Bronchial epithelial cell (primary cell): ENCODE measurements around the gene GXYLT1. TPM values are rescaled to one million over a fixed set of nuclear protein-coding genes. Genes with fewer than 3 reads are reported as not detected.
A peak's percentile ranks its signal among the peaks of the same experiment; 100 is the strongest.

Experiments
- DNase-seq: peaks from one replicate; pipeline ENCODE4 v3.0.0-alpha.2; 2010; ENCODE audit warnings: low read depth
- FAIRE-seq: peaks from 2 replicates; lab custom pipeline; 2011; peaks lifted over from hg19 to GRCh38; lab: Jason Lieb, UNC
- H3K27me3 ChIP-seq: 2 replicates; pipeline ENCODE4 v1.5.1; 2011; ENCODE audit warnings: low read length; ENCODE audit not compliant: control insufficient read depth, insufficient read depth
- H3K36me3 ChIP-seq: 2 replicates; pipeline ENCODE4 v1.5.1; 2011; ENCODE audit warnings: low read length; ENCODE audit not compliant: control insufficient read depth, insufficient read depth
- H3K4me3 ChIP-seq: 2 replicates; pipeline ENCODE4 v1.5.1; 2011; ENCODE audit warnings: mild to moderate bottlenecking, low read depth, low read length, control low read depth
- total RNA-seq: library from RNA; depleted of rRNA; stranded (reverse); fragments of >200 nt; gene quantifications from 2 replicates; pipeline ENCODE4 v1.2.1, GENCODE V29; 2014
- TF ChIP-seq, protein P1 (sequence below): IDR thresholded peaks from 2 replicates; pipeline ENCODE4 v1.5.1; 2011; ENCODE audit warnings: mild to moderate bottlenecking, moderate library complexity, low read length, control low read depth, inconsistent platforms; ENCODE audit not compliant: insufficient read depth, severe bottlenecking

Gene GXYLT1
- total RNA-seq, 1 donor from 2014 or later, result 9.2 TPM

DNA sequence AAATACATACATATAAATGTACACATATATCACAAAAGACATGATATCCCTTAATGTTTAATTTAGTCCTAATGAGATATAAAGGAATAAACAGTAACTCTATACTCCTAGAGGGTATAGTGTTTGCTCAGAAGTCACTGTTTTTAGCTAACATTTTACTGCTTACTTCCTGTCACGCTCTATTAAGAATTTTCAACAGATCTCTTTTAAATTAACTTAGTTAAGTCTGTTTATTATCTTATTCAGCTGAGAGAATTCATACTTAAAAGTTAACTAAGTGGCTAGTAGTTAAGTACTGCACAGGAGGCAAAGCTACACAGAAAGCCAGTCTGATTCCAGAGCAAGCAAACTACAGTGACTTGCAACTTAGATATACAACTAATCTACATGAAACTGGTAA, 39.9 kb downstream of the GXYLT1 start:
- no peak for FAIRE-seq
- no peaks in the 10 kb centered on the region for H3K36me3 ChIP-seq

DNA sequence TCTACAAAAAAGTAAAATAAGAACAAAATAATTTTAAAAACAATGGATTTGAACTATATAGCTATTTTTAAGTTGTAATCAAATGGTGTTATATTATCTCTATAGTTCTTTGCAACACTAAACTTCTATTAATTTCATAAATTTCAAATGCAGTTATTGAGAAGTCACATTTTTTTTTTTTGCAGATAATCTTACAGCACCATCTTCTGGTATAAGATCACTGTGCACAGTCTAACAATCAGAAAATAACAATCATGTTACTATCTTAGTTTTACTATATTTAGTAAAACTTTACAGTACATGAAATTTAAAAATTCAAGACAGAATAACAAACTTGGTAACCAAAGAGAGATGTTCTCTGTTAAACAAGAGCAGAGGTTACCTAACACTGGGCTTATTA, 40.6 kb downstream of the GXYLT1 start:
- DNase-seq, result no peak
- no peak for FAIRE-seq
- Histone ChIP-seq H3K27me3 (no peaks in the 10 kb centered on the region), H3K36me3 (no peaks in the 10 kb centered on the region), H3K4me3 (no peak overlapping the region)
- TF ChIP-seq, protein P1, sequence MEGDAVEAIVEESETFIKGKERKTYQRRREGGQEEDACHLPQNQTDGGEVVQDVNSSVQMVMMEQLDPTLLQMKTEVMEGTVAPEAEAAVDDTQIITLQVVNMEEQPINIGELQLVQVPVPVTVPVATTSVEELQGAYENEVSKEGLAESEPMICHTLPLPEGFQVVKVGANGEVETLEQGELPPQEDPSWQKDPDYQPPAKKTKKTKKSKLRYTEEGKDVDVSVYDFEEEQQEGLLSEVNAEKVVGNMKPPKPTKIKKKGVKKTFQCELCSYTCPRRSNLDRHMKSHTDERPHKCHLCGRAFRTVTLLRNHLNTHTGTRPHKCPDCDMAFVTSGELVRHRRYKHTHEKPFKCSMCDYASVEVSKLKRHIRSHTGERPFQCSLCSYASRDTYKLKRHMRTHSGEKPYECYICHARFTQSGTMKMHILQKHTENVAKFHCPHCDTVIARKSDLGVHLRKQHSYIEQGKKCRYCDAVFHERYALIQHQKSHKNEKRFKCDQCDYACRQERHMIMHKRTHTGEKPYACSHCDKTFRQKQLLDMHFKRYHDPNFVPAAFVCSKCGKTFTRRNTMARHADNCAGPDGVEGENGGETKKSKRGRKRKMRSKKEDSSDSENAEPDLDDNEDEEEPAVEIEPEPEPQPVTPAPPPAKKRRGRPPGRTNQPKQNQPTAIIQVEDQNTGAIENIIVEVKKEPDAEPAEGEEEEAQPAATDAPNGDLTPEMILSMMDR, result no peak

More for the DNA sequence above, 39.9 kb downstream of the GXYLT1 start:
- TF ChIP-seq, protein P1, result no peak
- Histone ChIP-seq H3K27me3 (no peaks in the 10 kb centered on the region), H3K4me3 (no peak overlapping the region)
- no peak for DNase-seq

DNA sequence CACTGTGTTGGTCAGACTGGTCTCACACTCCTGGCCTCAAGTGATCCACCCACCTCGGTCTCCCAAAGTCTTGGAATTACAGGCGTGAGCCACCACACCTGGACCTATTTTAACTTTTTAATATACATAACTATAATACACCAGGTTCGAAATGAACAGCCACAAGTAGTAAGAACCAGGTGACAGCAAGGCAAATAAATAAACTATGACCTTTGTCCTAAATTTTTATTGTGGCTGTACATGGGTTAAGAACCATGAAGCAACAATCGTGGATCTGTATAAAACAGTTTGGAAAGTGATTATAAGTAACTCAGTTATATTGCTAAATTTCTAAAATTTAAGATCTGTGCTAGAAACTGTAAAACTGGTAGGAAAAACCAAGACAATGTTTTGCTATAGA, 41.5 kb downstream of the GXYLT1 start:
- no peak for FAIRE-seq
- no peak overlapping the region for H3K4me3 ChIP-seq
- no peaks in the 10 kb centered on the region for H3K27me3 ChIP-seq
- no peak for DNase-seq
- TF ChIP-seq, protein P1, result no peak
- no peaks in the 10 kb centered on the region for H3K36me3 ChIP-seq

DNA sequence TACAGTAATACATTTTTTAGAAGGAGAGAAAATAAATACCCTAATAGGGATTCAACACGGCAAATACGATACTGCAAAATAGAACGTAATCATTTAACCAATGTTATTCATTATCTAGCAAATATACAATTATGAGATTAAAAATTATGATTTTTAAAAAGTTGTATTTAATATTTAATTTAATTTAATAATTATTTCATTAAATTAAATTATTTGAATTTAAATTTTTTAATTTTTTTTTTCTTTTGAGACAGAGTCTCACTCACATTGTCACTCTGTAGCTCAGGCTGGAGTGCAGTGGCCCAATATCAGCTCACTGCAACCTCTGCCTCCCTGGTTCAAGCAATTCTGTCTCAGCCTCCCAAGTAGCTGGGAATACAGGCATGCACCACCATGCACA, 42.0 kb downstream of the GXYLT1 start:
- TF ChIP-seq, protein P1, result no peak
- DNase-seq (no peak), FAIRE-seq (no peak)
- Histone ChIP-seq H3K36me3 (no peaks in the 10 kb centered on the region), H3K27me3 (no peaks in the 10 kb centered on the region), H3K4me3 (no peak overlapping the region)

DNA sequence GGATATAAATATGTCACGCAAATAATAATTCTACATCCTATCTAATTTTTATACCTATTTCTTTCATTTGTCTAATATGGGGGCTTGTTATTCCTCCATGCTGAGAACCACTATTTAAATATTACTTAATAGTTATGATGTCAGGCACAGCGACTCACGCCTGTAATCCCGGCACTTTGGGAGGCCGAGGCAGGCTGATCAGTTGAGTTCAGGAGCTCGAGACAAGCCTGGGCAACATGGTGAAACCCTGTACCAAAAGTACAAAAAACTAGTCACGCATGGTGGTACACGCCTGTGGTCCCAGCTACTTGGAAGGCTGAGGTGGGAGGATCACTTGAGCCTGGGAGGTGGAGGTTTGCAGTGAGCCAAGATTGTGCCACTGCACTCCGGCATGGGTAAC, 45.2 kb downstream of the GXYLT1 start:
- DNase-seq, result peak; percentile 81
- H3K36me3 ChIP-seq, result peaks cover 2% of the 10 kb centered on the region
- no peaks in the 10 kb centered on the region for H3K27me3 ChIP-seq
- FAIRE-seq, result no peak
- H3K4me3 ChIP-seq, result no peak overlapping the region
- TF ChIP-seq, protein P1, result no peak

DNA sequence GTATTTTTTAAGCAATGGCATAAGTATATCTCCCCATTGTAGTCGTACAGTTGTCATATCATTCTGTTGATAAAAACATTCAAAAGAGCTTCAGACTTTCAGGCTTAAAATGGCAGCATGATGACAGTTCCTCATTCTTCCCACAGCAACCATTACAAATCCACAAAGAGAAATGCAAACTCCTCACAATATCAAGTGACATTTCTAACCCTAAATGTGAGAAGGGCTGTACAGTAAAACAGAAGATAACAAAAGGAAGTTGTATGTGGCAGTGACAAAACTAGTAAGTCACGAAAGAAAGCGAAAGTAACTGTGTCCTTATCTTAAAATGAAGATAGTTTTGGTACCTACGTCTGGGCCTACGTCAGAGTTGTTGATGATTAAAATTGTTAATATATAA, 46.7 kb downstream of the GXYLT1 start:
- TF ChIP-seq, protein P1, result no peak
- no peak for DNase-seq
- no peak for FAIRE-seq
- no peak overlapping the region for H3K4me3 ChIP-seq
- peaks cover 2% of the 10 kb centered on the region for H3K36me3 ChIP-seq
- no peaks in the 10 kb centered on the region for H3K27me3 ChIP-seq
